A549 (cell line): ENCODE data around the gene FRMD4A.

Experiments used
- ESRRA ChIP-seq: fragments of 150-350 bp; IDR thresholded peaks from 2 replicates; pipeline ENCODE4 v1.6.1; 2014; ENCODE audit warnings: mild to moderate bottlenecking, low read length, borderline replicate concordance
- GATA3 ChIP-seq: IDR thresholded peaks from 2 replicates; pipeline ENCODE4 v1.6.1; 2012; ENCODE audit warnings: borderline replicate concordance
- HDAC2 ChIP-seq: fragments of 200-600 bp; sonication (generic); IDR thresholded peaks from 2 replicates; pipeline ENCODE4 v1.6.1; 2016
- JUN ChIP-seq, 2 experiments: fragments of >200 bp; sonication (Bioruptor Twin); formaldehyde crosslinking; IDR thresholded peaks; 2 replicates in 1 of 2; 3 replicates in 1 of 2; pipeline ENCODE4 v1.6.1; 2016 to 2017
- MAZ ChIP-seq: fragments of 150-350 bp; IDR thresholded peaks from 2 replicates; pipeline ENCODE4 v1.6.1; 2014; ENCODE audit warnings: antibody characterized with exemption, low read depth, low read length, borderline replicate concordance
- MYC ChIP-seq: IDR thresholded peaks from 2 replicates; pipeline ENCODE4 v1.6.1; 2012; ENCODE audit warnings: mild to moderate bottlenecking, inconsistent platforms, low read length, improper control_type of control experiment, borderline replicate concordance
- POLR2A ChIP-seq: IDR thresholded peaks from 2 replicates; pipeline ENCODE4 v1.6.1; 2012; ENCODE audit warnings: mild to moderate bottlenecking, low read length
- RAD21 ChIP-seq, 2 experiments: fragments of >200 bp in 1 of 2; sonication (Bioruptor Twin) in 1 of 2; formaldehyde crosslinking in 1 of 2; IDR thresholded peaks in 1 of 2; conservative IDR thresholded peaks in 1 of 2; 2 replicates in 1 of 2; 3 replicates in 1 of 2; pipeline ENCODE4 v1.6.1; 2012 to 2018; ENCODE audit warnings: inconsistent platforms in 1 of 2
- RNF2 ChIP-seq: fragments of 200-600 bp; sonication (generic); IDR thresholded peaks from 2 replicates; pipeline ENCODE4 v1.6.1; 2016; ENCODE audit warnings: low read depth, mild to moderate bottlenecking, antibody characterized with exemption, moderate library complexity, borderline replicate concordance
- TF ChIP-seq, protein P1 (sequence below): fragments of >200 bp; sonication (Bioruptor Twin); formaldehyde crosslinking; IDR thresholded peaks from 3 replicates; pipeline ENCODE4 v1.5.1; 2016
- TF ChIP-seq, protein P2 (sequence below): IDR thresholded peaks from 2 replicates; pipeline ENCODE4 v1.6.1; 2012

DNA sequence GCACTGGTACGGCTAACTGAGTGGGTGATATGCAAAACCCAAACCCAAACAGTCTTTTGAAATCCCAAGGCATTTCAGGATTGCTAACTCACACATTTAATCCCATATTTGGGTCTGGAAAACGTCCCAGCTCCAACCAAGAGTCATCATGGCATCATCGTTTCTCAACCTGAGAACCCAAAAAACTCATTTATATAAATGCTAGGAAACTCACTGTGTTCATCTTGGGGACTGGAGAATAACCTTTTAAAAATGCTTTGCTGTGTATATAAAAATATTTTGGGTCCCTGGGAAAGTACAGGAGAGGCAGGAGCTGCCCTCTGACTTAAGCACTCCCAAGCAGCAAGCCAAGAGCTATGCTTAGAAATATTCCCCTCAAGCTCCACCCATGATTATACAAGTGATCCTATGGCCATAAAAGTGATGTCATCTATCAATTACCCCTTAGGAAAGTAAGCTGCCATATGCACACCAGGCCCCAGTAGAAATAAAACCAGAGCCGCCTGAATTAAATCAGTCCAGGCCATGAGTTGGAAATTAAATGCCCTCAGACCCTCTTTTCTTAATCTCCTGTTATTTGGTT is 352.1 kb downstream of the FRMD4A start:
- TF ChIP-seq HDAC2 (no peak), JUN (IDR thresholded peaks at IDR 0.05) (no peak), GATA3 (no peak), RAD21 (conservative IDR thresholded peaks at IDR 0.05 in 1 of 2, IDR thresholded peaks at IDR 0.05 in 1 of 2) (no peak), MAZ (no peak), MYC (no peak), POLR2A (no peak), ESRRA (no peak), RNF2 (no peak)
- TF ChIP-seq, protein P1, sequence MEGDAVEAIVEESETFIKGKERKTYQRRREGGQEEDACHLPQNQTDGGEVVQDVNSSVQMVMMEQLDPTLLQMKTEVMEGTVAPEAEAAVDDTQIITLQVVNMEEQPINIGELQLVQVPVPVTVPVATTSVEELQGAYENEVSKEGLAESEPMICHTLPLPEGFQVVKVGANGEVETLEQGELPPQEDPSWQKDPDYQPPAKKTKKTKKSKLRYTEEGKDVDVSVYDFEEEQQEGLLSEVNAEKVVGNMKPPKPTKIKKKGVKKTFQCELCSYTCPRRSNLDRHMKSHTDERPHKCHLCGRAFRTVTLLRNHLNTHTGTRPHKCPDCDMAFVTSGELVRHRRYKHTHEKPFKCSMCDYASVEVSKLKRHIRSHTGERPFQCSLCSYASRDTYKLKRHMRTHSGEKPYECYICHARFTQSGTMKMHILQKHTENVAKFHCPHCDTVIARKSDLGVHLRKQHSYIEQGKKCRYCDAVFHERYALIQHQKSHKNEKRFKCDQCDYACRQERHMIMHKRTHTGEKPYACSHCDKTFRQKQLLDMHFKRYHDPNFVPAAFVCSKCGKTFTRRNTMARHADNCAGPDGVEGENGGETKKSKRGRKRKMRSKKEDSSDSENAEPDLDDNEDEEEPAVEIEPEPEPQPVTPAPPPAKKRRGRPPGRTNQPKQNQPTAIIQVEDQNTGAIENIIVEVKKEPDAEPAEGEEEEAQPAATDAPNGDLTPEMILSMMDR, result no peak
- TF ChIP-seq, protein P2, sequence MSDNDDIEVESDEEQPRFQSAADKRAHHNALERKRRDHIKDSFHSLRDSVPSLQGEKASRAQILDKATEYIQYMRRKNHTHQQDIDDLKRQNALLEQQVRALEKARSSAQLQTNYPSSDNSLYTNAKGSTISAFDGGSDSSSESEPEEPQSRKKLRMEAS, result no peak
